ENCODE measurements around the gene PCDHA3.
"Not testable (repeated sequence)": the region's sequence is repeated elsewhere in the genome, so short reads cannot be mapped to it uniquely, and the experiment has no call there.

Gene PCDHA3

DNA sequence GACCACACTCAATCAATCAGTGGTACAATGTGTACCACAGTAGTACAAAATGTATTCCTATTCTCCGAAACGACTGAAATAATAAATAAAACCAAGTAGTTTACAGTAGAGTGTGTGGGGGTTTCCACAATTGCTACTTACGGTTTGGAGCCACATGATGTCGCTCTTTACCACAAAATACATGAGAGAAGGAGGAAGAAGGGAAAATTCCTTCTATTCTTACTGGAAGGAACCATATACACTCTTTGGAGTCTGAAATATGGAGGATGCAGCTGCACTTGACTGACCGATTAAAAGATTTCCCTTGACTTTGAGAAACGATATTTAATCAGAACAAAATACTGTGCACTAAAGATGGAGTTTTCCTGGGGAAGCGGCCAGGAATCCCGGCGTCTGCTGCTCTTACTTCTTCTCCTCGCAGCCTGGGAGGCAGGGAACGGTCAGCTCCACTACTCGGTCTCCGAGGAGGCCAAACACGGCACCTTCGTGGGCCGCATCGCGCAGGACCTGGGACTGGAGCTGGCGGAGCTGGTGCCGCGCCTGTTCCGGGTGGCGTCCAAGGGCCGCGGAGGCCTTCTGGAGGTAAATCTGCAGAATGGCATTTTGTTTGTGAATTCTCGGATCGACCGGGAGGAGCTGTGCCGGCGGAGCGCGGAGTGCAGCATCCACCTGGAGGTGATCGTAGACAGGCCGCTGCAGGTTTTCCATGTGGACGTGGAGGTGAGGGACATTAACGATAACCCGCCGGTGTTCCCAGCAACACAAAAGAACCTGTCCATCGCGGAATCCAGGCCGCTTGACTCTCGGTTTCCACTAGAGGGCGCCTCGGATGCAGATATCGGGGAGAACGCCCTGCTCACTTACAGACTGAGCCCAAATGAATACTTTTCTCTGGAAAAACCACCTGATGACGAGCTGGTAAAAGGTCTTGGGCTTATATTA, 6.2 kb downstream of the PCDHA3 start, which contains the start of gene PCDHA4:
PCDHA4 (plus strand) TSS at position 235 of the 942 bp plus-strand sequence.
- TF ChIP-seq, protein P1, sequence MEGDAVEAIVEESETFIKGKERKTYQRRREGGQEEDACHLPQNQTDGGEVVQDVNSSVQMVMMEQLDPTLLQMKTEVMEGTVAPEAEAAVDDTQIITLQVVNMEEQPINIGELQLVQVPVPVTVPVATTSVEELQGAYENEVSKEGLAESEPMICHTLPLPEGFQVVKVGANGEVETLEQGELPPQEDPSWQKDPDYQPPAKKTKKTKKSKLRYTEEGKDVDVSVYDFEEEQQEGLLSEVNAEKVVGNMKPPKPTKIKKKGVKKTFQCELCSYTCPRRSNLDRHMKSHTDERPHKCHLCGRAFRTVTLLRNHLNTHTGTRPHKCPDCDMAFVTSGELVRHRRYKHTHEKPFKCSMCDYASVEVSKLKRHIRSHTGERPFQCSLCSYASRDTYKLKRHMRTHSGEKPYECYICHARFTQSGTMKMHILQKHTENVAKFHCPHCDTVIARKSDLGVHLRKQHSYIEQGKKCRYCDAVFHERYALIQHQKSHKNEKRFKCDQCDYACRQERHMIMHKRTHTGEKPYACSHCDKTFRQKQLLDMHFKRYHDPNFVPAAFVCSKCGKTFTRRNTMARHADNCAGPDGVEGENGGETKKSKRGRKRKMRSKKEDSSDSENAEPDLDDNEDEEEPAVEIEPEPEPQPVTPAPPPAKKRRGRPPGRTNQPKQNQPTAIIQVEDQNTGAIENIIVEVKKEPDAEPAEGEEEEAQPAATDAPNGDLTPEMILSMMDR (conservative IDR thresholded peaks at IDR 0.05; ENCODE audit: low read length) = peak; percentile 51
- DNase-seq (ENCODE audit: low read depth) = peak; percentile 9
- peak within 1 kb of the TSS; percentile 44 for H3K4me3 ChIP-seq (ENCODE audit: low read length)

DNA sequence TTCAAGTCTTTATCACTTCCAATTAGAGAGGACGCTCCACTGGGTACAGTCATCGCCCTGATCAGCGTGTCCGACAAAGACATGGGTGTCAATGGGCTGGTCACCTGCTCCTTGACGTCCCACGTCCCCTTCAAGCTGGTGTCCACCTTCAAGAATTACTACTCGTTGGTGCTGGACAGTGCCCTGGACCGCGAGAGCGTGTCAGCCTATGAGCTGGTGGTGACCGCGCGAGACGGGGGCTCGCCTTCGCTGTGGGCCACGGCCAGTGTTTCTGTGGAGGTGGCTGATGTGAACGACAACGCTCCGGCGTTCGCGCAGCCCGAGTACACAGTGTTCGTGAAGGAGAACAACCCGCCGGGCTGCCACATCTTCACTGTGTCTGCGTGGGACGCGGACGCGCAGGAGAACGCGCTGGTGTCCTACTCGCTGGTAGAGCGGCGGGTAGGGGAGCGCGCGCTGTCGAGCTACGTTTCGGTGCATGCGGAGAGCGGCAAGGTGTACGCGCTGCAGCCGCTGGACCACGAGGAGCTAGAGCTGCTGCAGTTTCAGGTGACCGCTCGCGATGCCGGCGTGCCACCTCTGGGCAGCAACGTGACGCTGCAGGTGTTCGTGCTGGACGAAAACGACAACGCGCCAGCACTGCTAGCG, 7.5 kb downstream of the PCDHA3 start:
- H3K4me3 ChIP-seq (ENCODE audit: low read length); DNase-seq (ENCODE audit: low read depth): not testable (repeated sequence)

DNA sequence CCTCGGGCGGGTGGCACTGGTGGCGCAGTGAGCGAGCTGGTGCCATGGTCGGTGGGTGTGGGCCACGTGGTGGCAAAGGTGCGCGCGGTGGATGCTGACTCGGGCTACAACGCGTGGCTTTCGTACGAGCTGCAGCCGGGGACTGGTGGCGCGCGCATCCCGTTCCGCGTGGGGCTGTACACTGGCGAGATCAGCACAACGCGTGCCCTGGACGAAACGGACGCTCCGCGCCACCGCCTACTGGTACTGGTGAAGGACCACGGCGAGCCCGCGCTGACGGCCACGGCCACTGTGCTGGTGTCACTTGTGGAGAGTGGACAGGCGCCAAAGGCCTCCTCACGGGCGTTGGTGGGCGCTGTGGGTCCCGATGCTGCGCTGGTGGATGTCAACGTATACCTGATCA, 8.0 kb downstream of the PCDHA3 start:
- no peak for DNase-seq (ENCODE audit: low read depth)
- H3K4me3 ChIP-seq (ENCODE audit: low read length) = no peak overlapping the region
- TF ChIP-seq, protein P1 (conservative IDR thresholded peaks at IDR 0.05; ENCODE audit: low read length) = no peak

DNA sequence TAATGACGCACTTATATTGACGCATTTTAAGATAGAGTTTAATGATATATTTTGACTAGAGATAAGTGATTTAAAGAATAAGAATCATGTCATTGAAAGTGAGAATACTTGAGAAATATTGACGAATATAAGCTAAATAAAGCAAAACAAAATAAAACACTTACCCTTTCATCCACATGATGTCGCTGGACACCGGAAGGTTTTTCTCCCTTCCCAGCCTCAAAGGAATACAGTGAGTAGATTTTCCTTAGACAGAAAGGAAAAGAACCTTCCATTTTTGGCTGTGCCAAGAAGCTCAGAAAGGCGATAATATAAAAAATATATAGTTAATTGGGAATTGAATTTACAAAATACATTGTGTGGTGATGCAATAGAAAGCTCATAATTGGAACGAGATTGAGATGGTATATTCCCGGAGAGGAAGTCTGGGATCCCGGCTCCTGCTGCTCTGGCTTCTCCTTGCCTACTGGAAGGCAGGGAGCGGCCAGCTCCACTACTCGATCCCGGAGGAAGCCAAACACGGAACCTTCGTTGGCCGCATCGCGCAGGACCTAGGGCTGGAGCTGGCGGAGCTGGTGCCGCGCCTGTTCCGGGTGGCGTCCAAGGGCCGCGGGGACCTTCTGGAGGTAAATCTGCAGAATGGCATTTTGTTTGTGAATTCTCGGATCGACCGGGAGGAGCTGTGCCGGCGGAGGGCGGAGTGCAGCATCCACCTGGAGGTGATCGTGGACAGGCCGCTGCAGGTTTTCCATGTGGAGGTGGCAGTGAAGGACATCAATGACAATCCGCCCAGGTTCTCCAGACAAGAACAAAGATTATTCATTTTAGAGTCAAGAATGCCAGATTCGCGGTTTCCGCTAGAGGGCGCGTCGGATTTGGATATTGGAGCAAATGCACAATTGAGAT, 20.8 kb downstream of the PCDHA3 start, which contains the start of gene PCDHA5:
PCDHA5 (plus strand) TSS at position 239 of the 906 bp plus-strand sequence.
- DNase-seq (ENCODE audit: low read depth) = peak; percentile 4

DNA sequence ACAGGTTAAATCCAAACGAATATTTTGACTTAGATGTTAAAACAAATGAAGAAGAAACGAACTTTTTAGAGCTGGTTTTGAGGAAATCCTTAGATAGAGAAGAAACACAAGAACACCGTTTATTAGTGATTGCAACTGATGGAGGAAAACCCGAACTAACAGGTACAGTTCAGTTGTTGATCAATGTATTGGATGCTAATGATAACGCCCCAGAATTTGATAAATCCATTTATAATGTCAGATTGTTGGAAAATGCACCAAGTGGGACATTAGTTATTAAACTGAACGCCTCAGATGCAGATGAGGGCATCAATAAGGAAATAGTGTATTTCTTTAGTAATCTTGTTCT, 21.4 kb downstream of the PCDHA3 start:
- DNase-seq (ENCODE audit: low read depth) = no peak
- TF ChIP-seq, protein P1 (conservative IDR thresholded peaks at IDR 0.05; ENCODE audit: low read length) = no peak
- H3K4me3 ChIP-seq (ENCODE audit: low read length) = no peak overlapping the region

More for the DNA sequence above, 20.8 kb downstream of the PCDHA3 start, which contains the start of gene PCDHA5:
- TF ChIP-seq, protein P1 (conservative IDR thresholded peaks at IDR 0.05; ENCODE audit: low read length) = peak; percentile 45
- no peak within 1 kb of the TSS for H3K4me3 ChIP-seq (ENCODE audit: low read length)

DNA sequence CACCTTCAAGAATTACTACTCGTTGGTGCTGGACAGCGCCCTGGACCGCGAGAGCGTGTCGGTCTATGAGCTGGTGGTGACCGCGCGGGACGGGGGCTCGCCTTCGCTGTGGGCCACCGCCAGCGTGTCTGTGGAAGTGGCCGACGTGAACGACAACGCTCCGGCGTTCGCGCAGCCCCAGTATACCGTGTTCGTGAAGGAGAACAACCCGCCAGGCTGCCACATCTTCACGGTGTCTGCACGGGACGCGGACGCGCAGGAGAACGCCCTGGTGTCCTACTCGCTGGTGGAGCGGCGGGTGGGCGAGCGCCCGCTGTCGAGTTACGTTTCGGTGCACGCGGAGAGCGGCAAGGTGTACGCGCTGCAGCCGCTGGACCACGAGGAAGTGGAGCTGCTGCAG, 22.1 kb downstream of the PCDHA3 start:
- not testable (repeated sequence) for DNase-seq (ENCODE audit: low read depth); H3K4me3 ChIP-seq (ENCODE audit: low read length)

DNA sequence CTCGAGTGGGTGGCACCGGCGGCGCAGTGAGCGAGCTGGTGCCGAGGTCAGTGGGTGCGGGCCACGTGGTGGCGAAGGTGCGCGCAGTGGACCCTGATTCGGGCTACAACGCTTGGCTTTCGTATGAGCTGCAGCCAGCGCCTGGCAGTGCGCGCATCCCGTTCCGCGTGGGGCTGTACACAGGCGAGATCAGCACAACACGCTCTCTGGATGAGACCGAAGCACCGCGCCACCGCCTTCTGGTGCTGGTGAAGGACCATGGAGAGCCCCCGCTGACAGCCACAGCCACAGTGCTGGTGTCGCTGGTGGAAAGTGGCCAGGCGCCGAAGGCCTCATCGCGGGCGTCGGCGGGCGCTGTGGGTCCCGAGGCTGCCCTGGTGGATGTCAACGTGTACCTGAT, 22.6 kb downstream of the PCDHA3 start:
- DNase-seq (ENCODE audit: low read depth) = no peak
- TF ChIP-seq, protein P1 (conservative IDR thresholded peaks at IDR 0.05; ENCODE audit: low read length) = no peak

More for the DNA sequence above, 22.6 kb downstream of the PCDHA3 start:
- H3K4me3 ChIP-seq (ENCODE audit: low read length) = no peak overlapping the region
